Endodermal cell (in vitro differentiated cells): Measurements from ENCODE around the gene CLIP3. TPM values are rescaled to one million over a fixed set of nuclear protein-coding genes. Genes with fewer than 3 reads are reported as not detected.

Experiments
- DNase-seq: peaks from one replicate; pipeline ENCODE4 v3.0.0-alpha.2; 2017
- H3K27ac ChIP-seq: 2 replicates; pipeline ENCODE4 v1.5.1; 2013; ENCODE audit warnings: mild to moderate bottlenecking, low read depth, low read length, moderate library complexity
- H3K27me3 ChIP-seq: 2 replicates; pipeline ENCODE4 v1.6.1; 2013; ENCODE audit warnings: mild to moderate bottlenecking, low read length, moderate library complexity; ENCODE audit not compliant: insufficient read depth, control insufficient read depth, poor library complexity, severe bottlenecking
- H3K36me3 ChIP-seq: 2 replicates; pipeline ENCODE4 v1.7.0; 2013; ENCODE audit warnings: mild to moderate bottlenecking, low read length, moderate library complexity; ENCODE audit not compliant: control insufficient read depth, insufficient read depth
- H3K4me1 ChIP-seq: one replicate; pipeline ENCODE4 v1.7.0; 2013; ENCODE audit warnings: low read length; ENCODE audit not compliant: control insufficient read depth, insufficient read depth
- H3K4me3 ChIP-seq: 2 replicates; pipeline ENCODE4 v1.5.1; 2013; ENCODE audit warnings: mild to moderate bottlenecking, low read length, moderate library complexity
- H3K9ac ChIP-seq: 2 replicates; pipeline ENCODE4 v1.6.1; 2013; ENCODE audit warnings: mild to moderate bottlenecking, low read length, moderate library complexity; ENCODE audit not compliant: poor library complexity, severe bottlenecking; ENCODE audit errors: extremely low read depth
- H3K9me3 ChIP-seq: 2 replicates; pipeline ENCODE4 v1.6.1; 2013; ENCODE audit warnings: mild to moderate bottlenecking, low read length, moderate library complexity; ENCODE audit not compliant: control insufficient read depth
- H3K27ac Mint-ChIP-seq: 2 replicates; pipeline ENCODE4 v1.8.0; 2020; ENCODE audit warnings: mixed read lengths
- H3K27me3 Mint-ChIP-seq: 2 replicates; pipeline ENCODE4 v1.8.0; 2021; ENCODE audit warnings: mild to moderate bottlenecking, mixed read lengths; ENCODE audit not compliant: insufficient read depth
- H3K36me3 Mint-ChIP-seq: 2 replicates; pipeline ENCODE4 v1.8.0; 2020; ENCODE audit warnings: low read depth, mixed read lengths
- H3K4me1 Mint-ChIP-seq: 2 replicates; pipeline ENCODE4 v1.8.0; 2020; ENCODE audit warnings: mixed read lengths
- H3K4me3 Mint-ChIP-seq: 2 replicates; pipeline ENCODE4 v1.8.0; 2020; ENCODE audit warnings: mild to moderate bottlenecking, moderate library complexity, mixed read lengths
- H3K9me3 Mint-ChIP-seq: 2 replicates; pipeline ENCODE4 v1.8.0; 2020; ENCODE audit warnings: mild to moderate bottlenecking, mixed read lengths
- WGBS, 2 experiments: methylation state at CpG; one replicate each; pipeline versions ENCODE4 v1.1.5 to v1.1.7; 2013; ENCODE audit warnings: missing lambda C conversion rate in 2 of 2, mixed read lengths in 1 of 2; ENCODE audit not compliant: insufficient coverage in 1 of 2, insufficient read length in 1 of 2; 5-methylcytosine and 5-hydroxymethylcytosine counted together
- total RNA-seq, 2 donors: library from RNA; stranded (reverse); fragmentation: NEBNext Ultra II Directional in 1 of 2; extraction: Animal tissue kit (Norgen Biotek cat#: 25700) in 1 of 2; gene quantifications; 2 replicates in 1 of 2; 3 replicates in 1 of 2; pipeline ENCODE4 v1.2.1, GENCODE V29; 2021
- TF ChIP-seq, protein P1 (sequence below): fragments of 200-600 bp; sonication (generic); conservative IDR thresholded peaks from 2 replicates; pipeline ENCODE4 v1.5.0; 2021; ENCODE audit warnings: antibody characterized with exemption, mild to moderate bottlenecking

The CLIP3 gene
- total RNA-seq, 2 donors from 2014 or later = 12.6 to 19.7 TPM

DNA sequence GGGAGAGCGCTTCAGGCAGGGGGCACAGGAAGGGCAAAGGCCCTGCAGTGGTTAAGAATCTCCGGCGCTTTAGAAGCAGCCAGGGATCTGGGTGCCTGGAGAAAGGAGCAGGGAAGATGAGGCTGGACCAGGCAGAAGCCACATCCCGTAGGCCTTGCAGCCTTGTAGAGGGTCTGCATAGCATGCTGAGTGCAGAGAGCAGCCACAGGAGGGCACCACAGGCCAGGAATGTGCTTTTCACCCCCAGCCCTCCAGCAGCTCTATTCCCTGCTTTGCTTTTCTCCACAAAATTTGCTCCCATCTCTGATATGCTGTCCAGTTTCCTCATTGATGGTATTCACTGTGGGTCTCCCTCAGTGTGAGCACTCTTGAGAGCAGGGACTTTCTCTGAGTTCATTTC is 27.8 kb upstream of the CLIP3 start:
- Histone ChIP-seq H3K4me1 (peaks cover 3% of the 10 kb centered on the region), H3K27me3 (no peaks in the 10 kb centered on the region), H3K36me3 (peaks cover 30% of the 10 kb centered on the region), H3K9me3 (no peaks in the 10 kb centered on the region), H3K9ac (no peak overlapping the region), H3K27ac (no peak overlapping the region), H3K4me3 (no peak overlapping the region)
- Mint-ChIP-seq H3K4me1 (peaks cover 14% of the 10 kb centered on the region), H3K4me3 (no peak overlapping the region), H3K27me3 (no peaks in the 10 kb centered on the region), H3K9me3 (no peaks in the 10 kb centered on the region), H3K36me3 (peaks cover 42% of the 10 kb centered on the region), H3K27ac (peak overlapping the region; percentile 59)
- WGBS, 2 experiments = 74 to 91% methylated on average over 4 of the region's 4 CpGs
- TF ChIP-seq, protein P1, sequence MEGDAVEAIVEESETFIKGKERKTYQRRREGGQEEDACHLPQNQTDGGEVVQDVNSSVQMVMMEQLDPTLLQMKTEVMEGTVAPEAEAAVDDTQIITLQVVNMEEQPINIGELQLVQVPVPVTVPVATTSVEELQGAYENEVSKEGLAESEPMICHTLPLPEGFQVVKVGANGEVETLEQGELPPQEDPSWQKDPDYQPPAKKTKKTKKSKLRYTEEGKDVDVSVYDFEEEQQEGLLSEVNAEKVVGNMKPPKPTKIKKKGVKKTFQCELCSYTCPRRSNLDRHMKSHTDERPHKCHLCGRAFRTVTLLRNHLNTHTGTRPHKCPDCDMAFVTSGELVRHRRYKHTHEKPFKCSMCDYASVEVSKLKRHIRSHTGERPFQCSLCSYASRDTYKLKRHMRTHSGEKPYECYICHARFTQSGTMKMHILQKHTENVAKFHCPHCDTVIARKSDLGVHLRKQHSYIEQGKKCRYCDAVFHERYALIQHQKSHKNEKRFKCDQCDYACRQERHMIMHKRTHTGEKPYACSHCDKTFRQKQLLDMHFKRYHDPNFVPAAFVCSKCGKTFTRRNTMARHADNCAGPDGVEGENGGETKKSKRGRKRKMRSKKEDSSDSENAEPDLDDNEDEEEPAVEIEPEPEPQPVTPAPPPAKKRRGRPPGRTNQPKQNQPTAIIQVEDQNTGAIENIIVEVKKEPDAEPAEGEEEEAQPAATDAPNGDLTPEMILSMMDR = peak; percentile 83
- DNase-seq = peak; percentile 79

DNA sequence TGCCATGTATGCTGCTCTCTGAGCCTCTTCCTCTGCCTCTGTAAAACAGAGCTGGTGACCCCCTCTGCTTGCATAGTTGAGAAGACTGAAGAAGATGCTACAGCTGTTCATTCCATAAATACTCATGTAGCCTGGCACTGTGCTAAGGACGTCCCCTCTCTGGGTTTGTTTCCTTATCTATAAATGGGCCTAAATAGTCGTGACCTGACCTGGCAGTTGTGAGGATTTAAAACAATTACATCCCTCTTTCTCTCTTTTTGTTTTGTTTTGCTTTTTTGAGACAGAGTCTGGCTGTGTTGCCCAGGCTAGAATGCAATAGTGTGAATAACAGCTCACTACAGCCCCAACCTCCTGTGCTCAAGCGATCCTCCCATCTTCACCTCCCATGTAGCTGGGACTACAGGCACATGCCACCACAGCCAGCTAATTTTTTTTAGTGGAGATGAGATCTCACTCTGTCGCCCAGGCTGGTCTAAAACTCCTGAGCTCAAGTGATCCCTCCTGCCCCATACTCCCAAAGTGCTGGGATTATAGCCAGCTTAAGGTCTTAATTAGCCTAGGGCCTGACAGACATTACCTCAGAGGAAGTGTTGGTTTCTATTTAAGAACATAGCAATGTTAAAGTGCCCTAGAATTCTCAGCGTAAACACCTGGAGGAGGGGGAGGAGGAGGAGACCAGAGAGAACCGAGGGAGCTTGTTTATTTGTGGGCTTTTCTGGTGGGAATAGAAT is 26.7 kb upstream of the CLIP3 start:
- no peak overlapping the region for H3K4me3 Mint-ChIP-seq
- H3K27ac ChIP-seq = no peak overlapping the region
- peak overlapping the region; percentile 67 for H3K27ac Mint-ChIP-seq
- H3K36me3 ChIP-seq = peaks cover 22% of the 10 kb centered on the region
- H3K9ac ChIP-seq = peak overlapping the region; percentile 16
- peak overlapping the region; percentile 31 for H3K4me3 ChIP-seq
- no peaks in the 10 kb centered on the region for H3K27me3 ChIP-seq
- peaks cover 17% of the 10 kb centered on the region for H3K4me1 Mint-ChIP-seq
- DNase-seq = no peak
- no peaks in the 10 kb centered on the region for H3K9me3 Mint-ChIP-seq
- peaks cover 3% of the 10 kb centered on the region for H3K4me1 ChIP-seq
- H3K36me3 Mint-ChIP-seq = peaks cover 34% of the 10 kb centered on the region
- no peaks in the 10 kb centered on the region for H3K9me3 ChIP-seq
- WGBS, 2 experiments = 92 to 95% methylated on average over 2 to 5 of the region's 6 CpGs
- TF ChIP-seq, protein P1 = no peak
- H3K27me3 Mint-ChIP-seq = no peaks in the 10 kb centered on the region

DNA sequence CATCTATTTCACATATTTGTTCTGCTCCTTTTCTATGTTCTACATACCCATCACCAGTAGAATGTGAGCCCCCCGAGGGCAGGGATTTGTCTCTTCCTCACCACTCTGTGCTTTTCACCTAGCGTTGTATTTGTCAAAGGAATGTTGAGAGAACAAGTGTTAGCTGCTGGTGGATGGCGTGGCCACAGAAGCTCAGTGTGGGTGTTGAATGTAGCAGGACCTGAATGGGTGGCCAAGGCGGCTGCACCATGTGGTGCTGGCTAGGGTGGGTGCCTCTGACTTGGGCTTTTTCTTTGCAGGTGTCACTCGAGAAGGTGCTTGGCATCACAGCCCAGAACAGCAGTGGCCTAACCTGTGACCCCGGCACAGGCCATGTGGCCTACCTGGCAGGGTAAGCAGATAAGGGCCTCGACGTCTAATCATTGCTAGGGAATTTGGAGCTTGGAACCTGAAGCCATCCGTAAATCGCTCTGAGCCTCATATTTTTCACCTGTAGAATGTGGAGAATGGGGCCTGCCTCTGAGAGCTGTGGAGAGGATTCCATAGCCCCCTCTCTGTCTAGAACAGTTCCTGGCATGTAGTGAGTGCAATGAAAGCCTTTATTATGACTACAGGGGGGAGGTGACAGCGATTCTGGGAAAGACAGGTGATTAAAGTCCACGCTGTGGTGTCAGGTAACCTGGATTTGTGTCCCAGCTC is 26.0 kb upstream of the CLIP3 start:
- Histone ChIP-seq H3K9me3 (no peaks in the 10 kb centered on the region), H3K27ac (no peak overlapping the region), H3K36me3 (peaks cover 17% of the 10 kb centered on the region), H3K4me3 (peak overlapping the region; percentile 31), H3K27me3 (no peaks in the 10 kb centered on the region), H3K9ac (peak overlapping the region; percentile 13), H3K4me1 (peaks cover 3% of the 10 kb centered on the region)
- peaks cover 19% of the 10 kb centered on the region for H3K4me1 Mint-ChIP-seq
- H3K4me3 Mint-ChIP-seq = no peak overlapping the region
- peaks cover 28% of the 10 kb centered on the region for H3K36me3 Mint-ChIP-seq
- 93 to 95% methylated on average over 8 to 12 of the region's 12 CpGs for WGBS, 2 experiments
- peaks cover under 1% of the 10 kb centered on the region for H3K27me3 Mint-ChIP-seq
- H3K27ac Mint-ChIP-seq = peak overlapping the region; percentile 67
- TF ChIP-seq, protein P1 = no peak
- no peaks in the 10 kb centered on the region for H3K9me3 Mint-ChIP-seq
- no peak for DNase-seq
